Stimulated activated CD4-positive, alpha-beta T cell treated with anti-CD3 and anti-CD28 coated beads, Interleukin-1b, Interleukin-23, amount 100 ng/mL, for 4 hours (primary cell): ENCODE results near the gene SUCLG2.

Source experiments
- DNase-seq, 2 donors: peaks; one replicate each; pipeline ENCODE4 v3.0.0-alpha.2; 2020; ENCODE audit warnings: low read depth in 2 of 2

The SUCLG2 gene

DNA sequence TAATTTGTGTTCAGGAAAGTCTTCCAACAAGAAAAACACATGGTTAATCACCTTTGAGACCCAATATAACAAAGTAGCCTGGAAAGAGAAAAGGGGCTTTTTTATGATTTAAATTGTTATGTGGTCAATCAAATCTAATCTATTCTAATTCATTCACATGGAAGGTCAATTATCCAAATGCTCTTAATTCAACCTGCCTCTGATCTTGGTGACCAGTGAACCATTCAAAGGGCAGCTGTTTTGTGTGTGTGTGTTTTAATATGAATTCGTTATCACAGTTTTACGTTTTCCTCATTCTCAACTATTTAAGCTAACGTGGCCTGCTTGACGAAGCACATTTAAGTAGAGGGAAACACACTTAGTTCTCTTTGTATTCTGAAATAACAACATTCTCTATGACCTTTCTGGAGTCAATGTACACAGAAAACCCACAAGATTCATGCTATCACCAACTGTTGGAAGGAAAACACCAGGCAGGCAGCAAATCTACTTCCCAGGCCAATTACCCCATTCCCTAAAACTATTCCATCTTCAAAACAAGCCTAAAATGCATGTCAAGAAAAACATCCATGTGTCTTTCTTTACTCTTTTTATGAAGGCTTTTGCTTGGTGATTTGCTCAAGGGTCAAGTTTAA lies 195.4 kb downstream of the SUCLG2 start:
- DNase-seq: no peak

DNA sequence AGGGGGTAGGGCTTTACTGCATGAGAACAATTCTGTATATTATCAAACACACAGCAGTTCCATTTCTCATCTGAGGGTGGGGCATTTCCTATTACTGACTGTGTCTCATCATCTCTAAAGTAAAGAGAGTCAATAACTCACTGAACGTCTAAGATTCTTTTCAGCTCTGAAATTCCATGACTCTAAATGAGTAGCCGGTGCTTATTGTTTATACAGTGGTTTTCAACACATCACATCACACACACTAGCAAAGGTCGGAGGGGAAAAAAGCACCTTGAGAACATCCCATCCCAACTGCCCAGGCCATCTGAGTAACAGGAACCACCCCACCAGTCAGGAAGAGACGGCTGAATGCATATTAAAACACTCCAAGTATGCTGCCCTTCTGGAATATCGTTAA lies 196.0 kb downstream of the SUCLG2 start:
- no peak for DNase-seq

GRCh38 chr3:67453628-67454027 lies 200.8 kb downstream of the SUCLG2 start:
- DNase-seq: no peak

DNA sequence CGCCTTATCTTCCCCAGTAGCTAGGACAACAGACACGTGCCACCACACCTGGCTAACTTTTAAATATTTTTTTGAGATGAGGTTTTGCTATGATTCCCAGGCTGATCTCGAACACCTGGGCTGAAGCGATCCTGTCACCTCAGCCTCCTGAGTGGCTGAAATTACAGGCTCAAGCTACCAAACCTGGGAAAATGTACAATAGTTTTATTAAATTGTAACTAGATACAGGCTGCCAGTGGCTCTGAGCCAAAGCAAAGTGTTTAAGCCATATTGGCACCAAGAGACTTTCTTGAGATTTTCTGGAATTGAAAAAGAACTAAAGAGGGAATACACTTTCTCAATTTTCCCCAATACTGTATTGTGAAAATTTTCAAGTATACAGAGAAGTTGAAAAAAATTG lies 204.3 kb downstream of the SUCLG2 start:
- no peak for DNase-seq

DNA sequence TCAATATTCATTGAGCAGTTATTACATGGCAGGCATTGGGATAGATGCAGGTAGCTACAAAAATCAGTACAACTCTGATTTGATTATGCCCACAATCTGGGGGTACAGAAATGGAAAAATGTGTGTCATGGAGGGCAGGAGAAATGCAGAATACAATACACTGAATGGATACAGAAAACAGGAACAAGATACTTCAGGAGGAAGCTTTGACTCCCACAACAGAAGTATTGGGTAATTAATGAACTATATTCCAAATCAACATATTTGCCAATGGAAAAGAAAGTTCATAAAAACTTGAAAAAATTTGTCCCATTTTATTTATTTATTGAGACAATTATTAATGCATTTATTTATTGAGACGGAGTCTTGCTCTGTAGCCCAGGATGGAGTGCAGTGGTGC lies 207.0 kb downstream of the SUCLG2 start:
- no peak for DNase-seq

- no peak for DNase-seq
Measured at GRCh38 chr3:67437789-67438188, 216.6 kb downstream of the SUCLG2 start.

GRCh38 chr3:67437090-67437489 lies 217.3 kb downstream of the SUCLG2 start:
- no peak for DNase-seq

DNA sequence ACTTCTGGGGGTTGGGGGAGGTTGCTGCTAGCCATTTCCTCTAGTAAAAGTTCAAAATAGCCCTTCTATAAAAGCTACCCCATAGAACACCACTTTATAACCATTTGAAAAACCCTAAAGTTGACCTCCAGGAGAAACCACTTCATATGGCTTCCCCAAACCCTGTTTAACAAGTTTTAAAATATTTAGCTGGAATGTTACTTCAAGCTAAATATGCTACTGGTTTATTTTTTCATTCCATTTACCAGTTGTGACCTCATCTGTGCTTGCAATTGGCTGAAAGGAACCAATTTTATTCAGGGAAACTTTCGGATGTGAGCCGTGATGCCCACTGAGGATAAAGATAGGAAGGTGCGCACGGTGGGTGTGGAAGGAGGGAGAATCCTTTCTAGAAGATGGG lies 221.3 kb downstream of the SUCLG2 start:
- DNase-seq: no peak

- no peak for DNase-seq
Measured at GRCh38 chr3:67431887-67432286, 222.5 kb downstream of the SUCLG2 start.

DNA sequence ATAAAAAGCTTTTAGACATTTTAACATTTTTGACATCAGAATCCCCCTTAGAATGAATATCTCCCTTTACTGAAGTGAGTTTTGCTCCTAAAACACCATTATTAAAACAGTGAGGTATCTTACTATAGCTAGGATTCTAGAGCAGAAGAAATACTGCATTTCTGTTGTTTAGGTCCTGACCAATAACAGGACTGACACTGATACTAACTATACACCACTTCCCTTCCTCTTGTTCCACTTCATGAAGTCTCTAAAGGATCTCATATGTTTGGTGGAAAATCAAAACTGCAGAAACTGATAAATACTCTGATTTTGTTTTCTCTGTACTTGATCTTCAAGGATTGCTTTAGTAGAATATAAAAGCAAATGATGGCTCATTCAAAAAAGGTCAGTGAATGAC lies 230.7 kb downstream of the SUCLG2 start:
- no peak for DNase-seq

DNA sequence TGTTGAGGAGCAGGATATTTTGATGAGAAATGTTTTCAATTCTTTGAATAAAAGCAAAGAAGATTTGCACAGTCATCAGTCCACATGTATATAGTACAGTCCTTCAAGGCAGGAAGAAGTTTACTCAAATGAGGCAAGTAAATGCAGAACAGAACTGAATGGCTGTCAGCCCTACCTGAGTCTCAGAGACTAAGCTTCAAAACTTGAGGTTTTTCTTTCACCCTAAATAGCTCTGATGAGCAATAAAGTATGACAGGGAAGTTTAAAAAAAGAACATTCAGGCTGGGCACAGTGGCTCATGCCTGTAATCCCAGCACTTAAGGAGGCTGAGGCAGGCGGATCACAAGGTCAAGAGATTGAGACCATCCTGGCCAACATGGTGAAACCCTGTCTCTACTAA lies 232.5 kb downstream of the SUCLG2 start:
- no peak for DNase-seq

DNA sequence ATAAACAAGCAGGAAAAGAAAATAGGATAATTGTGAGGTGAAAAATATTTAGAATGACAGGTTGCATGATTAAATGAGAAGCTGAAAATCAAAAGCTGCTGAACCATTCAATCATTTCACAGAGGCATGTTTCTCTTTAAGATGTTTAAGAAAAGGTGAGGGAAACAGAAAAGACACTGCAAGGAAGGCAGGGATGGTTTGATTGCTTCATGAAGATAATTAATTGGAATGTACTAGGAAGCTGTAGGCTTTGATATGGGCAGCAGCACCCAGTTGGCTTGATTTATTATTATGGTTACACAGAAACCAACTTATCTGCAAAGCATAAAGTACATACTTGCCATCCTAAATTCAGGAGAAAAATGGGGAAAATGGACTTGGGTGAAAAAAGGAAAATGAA lies 234.6 kb downstream of the SUCLG2 start:
- DNase-seq: no peak

DNA sequence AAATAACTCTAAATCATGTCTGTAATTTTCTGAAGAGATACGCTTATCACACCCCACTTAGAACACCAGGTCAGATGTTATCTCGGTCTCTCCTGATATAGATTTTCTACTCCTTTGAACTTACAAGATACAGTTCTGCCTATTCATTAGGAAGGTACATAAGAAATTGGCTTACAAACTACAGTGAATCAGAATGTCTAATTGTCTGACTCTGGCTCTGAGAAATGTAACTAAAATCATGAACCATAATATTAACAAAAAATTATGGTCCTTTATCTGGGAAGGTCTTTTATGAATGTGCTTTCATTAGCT lies 235.2 kb downstream of the SUCLG2 start:
- DNase-seq: no peak

DNA sequence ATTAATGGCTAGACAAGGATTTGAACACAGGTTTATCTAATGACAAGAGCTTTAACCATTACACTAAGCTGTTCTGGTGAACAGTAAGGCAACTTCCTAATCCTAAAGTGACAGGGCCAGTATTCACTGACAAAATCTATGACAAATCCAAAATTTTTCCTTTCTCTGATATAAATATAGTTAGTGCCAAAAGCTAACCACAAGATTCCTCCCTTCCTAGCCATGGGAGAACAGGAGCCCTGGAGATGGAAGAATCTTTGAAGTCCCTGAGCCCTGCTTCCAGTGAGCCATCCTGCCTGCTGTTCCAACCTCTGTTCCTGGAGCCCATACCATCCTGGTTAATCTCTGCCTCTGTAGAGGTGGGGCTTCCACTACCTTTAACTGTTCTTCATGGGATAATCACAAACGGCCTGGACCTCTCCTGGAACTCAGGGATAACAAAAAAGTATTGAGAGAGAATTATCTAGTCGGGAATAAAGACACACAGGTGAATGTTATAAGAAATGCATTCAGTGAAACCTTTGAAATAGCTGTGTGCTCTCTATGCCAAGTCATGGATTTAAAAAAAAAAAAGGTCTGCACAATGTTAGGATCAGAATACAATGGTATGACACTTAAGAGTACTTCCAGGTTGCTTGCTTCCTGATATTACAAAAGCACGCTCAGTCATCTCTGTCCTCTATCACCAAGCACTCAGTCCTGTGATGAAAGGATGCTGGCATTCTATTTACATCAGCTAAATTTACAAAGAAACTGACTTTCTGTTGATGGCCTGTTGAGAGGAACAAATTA lies 235.8 kb downstream of the SUCLG2 start:
- DNase-seq: no peak

- no peak for DNase-seq
Measured at GRCh38 chr3:67416703-67417102, 237.7 kb downstream of the SUCLG2 start.

DNA sequence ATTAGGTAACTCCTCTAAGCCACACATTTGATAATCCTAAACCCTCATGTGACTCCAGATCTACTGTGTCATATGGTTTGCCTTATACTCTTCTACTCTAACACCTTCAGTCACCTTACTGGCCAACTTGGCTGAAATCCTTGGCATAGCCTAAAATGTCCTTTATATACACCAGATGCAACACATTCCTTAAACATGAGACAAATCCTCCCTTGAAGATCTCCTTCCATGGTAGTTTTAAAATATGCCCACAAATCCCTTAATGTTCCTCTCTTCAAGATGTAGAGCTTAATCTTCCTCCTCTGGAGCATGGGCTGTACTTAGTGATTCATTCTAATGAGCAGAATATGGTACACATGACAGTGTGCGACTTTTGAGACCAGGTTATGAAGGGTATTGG lies 238.9 kb downstream of the SUCLG2 start:
- DNase-seq: no peak

GRCh38 chr3:67414740-67415139 lies 239.7 kb downstream of the SUCLG2 start:
- DNase-seq: no peak

DNA sequence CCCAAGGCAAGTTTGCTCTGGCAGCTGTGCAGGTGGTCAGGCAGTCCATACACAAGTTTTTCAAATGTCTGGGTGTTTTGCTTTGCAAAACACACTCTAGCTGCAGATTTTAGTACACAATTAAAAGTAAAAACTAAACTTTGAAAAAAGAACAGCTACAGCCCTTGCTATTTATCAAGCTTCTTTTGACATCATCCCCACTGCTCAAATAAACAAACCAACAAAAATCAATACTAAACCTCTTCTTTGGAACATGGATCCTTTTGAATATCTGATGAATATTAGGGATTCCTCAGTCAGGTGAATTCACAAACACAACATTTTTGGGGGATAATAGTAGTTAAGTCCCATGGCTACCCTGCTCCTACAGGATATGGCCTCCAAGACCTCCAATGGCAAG lies 249.2 kb downstream of the SUCLG2 start:
- DNase-seq: no peak

DNA sequence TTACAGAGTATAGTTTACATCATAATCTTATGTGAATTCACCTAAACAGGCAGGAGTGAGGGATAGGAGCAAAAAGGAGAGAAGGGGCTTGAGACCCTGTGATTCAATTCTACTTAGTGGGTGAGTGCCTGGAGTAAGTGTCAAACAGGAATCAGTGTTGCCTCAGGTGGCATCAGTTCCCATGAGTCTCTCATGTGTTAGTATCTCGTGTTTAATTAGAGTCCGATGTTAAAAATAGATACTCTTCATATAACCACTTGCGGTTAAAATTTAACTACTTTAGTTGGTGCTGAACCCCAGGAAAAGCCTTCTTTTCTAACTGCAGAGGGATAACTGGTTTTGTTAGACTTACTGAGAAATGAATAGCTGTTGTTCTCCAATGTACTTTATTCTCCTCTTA lies 251.5 kb downstream of the SUCLG2 start:
- DNase-seq: no peak

- no peak for DNase-seq
Measured at GRCh38 chr3:67401921-67402320, 252.5 kb downstream of the SUCLG2 start.

GRCh38 chr3:67400476-67400875 lies 253.9 kb downstream of the SUCLG2 start:
- no peak for DNase-seq

DNA sequence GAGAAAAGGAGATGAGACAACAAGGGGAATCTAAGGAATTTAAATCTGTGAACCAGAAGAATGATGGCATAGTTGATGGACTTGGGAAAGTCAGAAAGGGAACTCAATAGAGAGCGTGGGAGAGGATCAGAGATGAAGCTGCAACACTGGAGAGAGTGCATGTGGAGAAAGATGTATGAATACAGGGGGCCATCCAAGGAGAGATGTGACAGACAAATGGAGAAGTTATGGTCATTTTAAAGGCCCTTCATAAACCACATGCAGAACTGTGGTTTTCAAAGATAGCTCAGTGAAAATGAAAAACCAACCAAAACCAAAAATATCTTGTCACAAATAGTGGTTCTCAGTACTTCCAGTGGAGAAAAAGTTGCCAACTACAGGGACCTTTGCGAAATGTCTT lies 265.2 kb downstream of the SUCLG2 start:
- DNase-seq: no peak

DNA sequence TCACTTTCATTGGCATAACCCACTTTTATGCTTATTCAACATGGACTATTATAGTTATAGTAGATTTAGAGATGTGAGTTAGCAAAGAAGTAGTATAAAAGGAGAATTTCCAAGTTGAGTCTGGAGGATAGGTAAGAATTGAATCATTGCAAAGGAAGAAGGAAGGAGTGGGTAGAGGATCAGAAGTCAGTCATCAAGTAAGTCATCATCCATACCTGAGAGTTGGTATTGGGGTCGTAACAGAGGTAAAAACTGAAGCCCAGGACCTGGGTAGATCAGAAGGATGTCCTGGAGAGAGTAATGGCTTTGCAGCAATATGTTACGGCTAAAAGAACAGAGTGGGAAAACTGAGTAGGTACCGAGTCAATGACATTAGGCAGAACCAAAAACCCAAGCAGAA lies 265.7 kb downstream of the SUCLG2 start:
- DNase-seq: no peak

DNA sequence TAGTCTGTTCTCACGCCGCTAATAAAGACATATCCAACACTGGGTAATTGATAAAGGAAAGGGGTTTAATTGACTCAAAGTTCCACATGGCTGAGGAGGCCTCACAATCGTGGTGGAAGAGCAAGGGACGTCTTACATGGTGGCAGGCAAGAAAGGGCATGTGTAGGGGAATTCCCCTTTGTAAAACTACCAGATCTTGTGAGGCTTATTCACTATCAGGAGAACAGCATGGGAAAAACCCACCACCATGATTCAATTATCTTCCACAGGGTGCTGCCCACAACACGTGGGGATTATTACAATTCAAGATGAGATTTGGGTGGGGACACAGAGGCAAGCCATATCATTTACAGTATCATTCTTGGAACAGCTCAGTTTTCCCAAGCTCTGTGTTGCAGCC lies 268.0 kb downstream of the SUCLG2 start:
- no peak for DNase-seq
